DND-41 (cell line): ENCODE measurements around the gene R3HDM1.
A peak's percentile ranks its signal among the peaks of the same experiment; 100 is the strongest.
"Not testable (repeated sequence)": the region's sequence is repeated elsewhere in the genome, so short reads cannot be mapped to it uniquely, and the experiment has no call there.

Source experiments
- ATAC-seq: fragments of 200-7000 bp; cut with Tn5 transposase; 3 replicates; pipeline ENCODE4 v1.9.1; 2021; ENCODE audit warnings: low read depth; ENCODE audit not compliant: insufficient read depth
- DNase-seq: peaks from one replicate; pipeline ENCODE4 v3.0.0-alpha.2; 2020
- H2AFZ ChIP-seq: 2 replicates; pipeline ENCODE4 v1.6.0; 2012; ENCODE audit warnings: low read depth, low read length
- H3K27ac ChIP-seq: 2 replicates; pipeline ENCODE4 v1.5.1; 2012; ENCODE audit warnings: low read length, inconsistent platforms
- H3K27me3 ChIP-seq: fragments of 200-600 bp; sonication (generic); 2 replicates; pipeline ENCODE4 v1.6.0; 2012; ENCODE audit warnings: low read length, mild to moderate bottlenecking, inconsistent platforms; ENCODE audit not compliant: insufficient read depth, poor library complexity
- H3K36me3 ChIP-seq: 2 replicates; pipeline ENCODE4 v1.5.1; 2012; ENCODE audit warnings: low read length, inconsistent platforms; ENCODE audit not compliant: insufficient read depth
- H3K4me1 ChIP-seq: 2 replicates; pipeline ENCODE4 v1.5.1; 2012; ENCODE audit warnings: mild to moderate bottlenecking, low read length; ENCODE audit not compliant: insufficient read depth
- H3K4me2 ChIP-seq: 2 replicates; pipeline ENCODE4 v1.6.0; 2012; ENCODE audit warnings: mild to moderate bottlenecking, moderate library complexity, low read length, inconsistent platforms; ENCODE audit not compliant: insufficient read depth
- H3K4me3 ChIP-seq, 2 experiments: fragments of 200-600 bp in 1 of 2; shearing (Covaris generic) in 1 of 2; 2 replicates each; pipeline ENCODE4 v1.5.1; 2012 to 2016; ENCODE audit warnings: inconsistent platforms in 2 of 2, low read length in 2 of 2, mild to moderate bottlenecking in 2 of 2, low read depth in 1 of 2, moderate library complexity in 1 of 2
- H3K79me2 ChIP-seq: 2 replicates; pipeline ENCODE4 v1.6.0; 2012; ENCODE audit warnings: low read length, inconsistent platforms; ENCODE audit not compliant: insufficient read depth
- H3K9ac ChIP-seq: 2 replicates; pipeline ENCODE4 v1.6.0; 2012; ENCODE audit warnings: low read depth, mild to moderate bottlenecking, inconsistent platforms, low read length, moderate library complexity
- H3K9me3 ChIP-seq: 2 replicates; pipeline ENCODE4 v1.5.1; 2012; ENCODE audit warnings: low read length, moderate library complexity, mild to moderate bottlenecking, inconsistent platforms; ENCODE audit not compliant: insufficient read depth, severe bottlenecking
- H4K20me1 ChIP-seq: 2 replicates; pipeline ENCODE4 v1.6.0; 2012; ENCODE audit warnings: low read length; ENCODE audit not compliant: insufficient read depth
- EZH2 ChIP-seq: IDR thresholded peaks from 3 replicates; pipeline ENCODE4 v1.6.1; 2012; ENCODE audit warnings: borderline replicate concordance, low read depth, mild to moderate bottlenecking, moderate library complexity, low read length, inconsistent platforms; ENCODE audit not compliant: severe bottlenecking
- TF ChIP-seq, protein P1 (sequence below): IDR thresholded peaks from 2 replicates; pipeline ENCODE4 v1.5.1; 2012; ENCODE audit warnings: borderline replicate concordance, low read length, moderate library complexity, mild to moderate bottlenecking; ENCODE audit not compliant: poor library complexity, severe bottlenecking; ENCODE audit errors: extremely low read depth

Gene R3HDM1

DNA sequence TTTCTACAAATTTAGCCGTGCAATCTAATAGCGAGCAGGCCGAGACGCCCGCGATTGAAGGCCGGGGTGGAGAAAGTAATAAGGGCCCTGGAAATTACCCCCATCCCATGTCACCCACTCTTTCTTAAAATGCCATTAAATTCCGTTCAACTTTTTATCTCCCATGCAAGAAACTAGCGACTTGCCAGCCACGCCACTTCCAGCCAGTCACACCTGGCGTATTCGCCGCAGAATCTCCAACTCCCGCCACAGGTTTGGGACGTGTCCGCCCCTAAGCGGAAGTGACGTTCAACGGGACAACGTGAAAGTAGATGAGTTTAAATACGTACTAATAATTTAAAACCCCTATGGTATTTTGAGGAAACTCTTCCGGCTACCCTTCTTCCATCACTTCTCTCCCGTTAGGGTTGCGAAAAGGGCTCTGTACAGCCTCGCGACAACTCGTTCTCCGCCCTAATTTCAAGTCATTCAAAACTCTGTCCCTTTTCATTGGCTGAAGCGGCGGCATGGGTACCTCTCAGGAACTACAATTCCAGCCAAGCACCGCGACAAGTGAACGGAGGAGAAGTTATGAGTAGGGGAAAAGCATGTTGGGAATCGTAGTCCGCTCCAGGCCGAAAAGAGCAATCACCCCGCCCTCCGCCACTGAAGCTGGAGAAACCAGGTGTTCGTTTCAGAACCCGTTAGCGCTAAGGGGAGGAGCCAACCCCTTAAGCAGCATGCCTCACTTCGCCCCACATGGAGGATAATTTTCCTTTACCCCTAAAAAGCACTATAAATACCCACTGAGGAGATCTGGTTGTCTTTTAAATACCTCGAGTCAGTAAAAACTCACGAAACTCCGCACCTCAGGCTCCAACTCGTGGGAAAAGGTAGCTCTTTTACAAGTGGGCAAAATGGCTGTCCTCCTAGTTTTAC is 712 bp upstream of the R3HDM1 start, which contains the start of gene ZRANB3:
Gene ZRANB3, minus strand, starts transcription at position 906 of the 918 bp plus-strand sequence.
- Histone ChIP-seq H3K9me3 (no peaks in the 10 kb centered on the region), H3K4me3 (peak within 1 kb of the TSS; percentile 73 to 76), H3K4me2 (peak within 1 kb of the TSS; percentile 69), H2AFZ (peak within 1 kb of the TSS; percentile 87), H4K20me1 (peaks cover 11% of the 10 kb centered on the region; the same call in 1 of the 2 replicates), H3K27ac (peak within 1 kb of the TSS; percentile 96), H3K79me2 (peaks cover 78% of the 10 kb centered on the region), H3K36me3 (peaks cover 2% of the 10 kb centered on the region; the same call in 1 of the 2 replicates), H3K9ac (peak within 1 kb of the TSS; percentile 76), H3K4me1 (peaks cover 43% of the 10 kb centered on the region), H3K27me3 (no peaks in the 10 kb centered on the region)
- no peak for TF ChIP-seq EZH2
- TF ChIP-seq, protein P1, sequence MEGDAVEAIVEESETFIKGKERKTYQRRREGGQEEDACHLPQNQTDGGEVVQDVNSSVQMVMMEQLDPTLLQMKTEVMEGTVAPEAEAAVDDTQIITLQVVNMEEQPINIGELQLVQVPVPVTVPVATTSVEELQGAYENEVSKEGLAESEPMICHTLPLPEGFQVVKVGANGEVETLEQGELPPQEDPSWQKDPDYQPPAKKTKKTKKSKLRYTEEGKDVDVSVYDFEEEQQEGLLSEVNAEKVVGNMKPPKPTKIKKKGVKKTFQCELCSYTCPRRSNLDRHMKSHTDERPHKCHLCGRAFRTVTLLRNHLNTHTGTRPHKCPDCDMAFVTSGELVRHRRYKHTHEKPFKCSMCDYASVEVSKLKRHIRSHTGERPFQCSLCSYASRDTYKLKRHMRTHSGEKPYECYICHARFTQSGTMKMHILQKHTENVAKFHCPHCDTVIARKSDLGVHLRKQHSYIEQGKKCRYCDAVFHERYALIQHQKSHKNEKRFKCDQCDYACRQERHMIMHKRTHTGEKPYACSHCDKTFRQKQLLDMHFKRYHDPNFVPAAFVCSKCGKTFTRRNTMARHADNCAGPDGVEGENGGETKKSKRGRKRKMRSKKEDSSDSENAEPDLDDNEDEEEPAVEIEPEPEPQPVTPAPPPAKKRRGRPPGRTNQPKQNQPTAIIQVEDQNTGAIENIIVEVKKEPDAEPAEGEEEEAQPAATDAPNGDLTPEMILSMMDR, result no peak
- DNase-seq, result peak; percentile 97
- ATAC-seq, result peak; percentile 80

DNA sequence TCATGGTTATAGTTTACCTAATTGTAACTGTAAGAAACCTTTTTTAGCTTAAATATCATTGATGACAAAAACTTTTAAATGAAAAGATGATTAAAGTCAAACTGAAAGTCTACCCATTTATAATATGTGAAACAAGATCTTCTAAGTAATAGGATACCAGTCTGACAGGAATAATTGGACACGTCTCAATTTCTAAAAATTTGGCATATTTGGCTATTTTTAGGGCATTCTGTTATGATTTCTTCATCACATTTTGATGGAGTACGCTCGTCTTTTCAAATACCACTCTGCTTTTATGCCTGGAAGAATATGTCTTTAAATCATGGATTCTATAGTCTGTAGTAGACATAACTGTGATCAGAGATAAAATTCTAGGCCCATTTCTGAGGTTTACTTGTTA is 1.3 kb downstream of the R3HDM1 start:
- DNase-seq (no peak), ATAC-seq (no peak)
- peaks cover 86% of the 10 kb centered on the region for H3K79me2 ChIP-seq
- no peak for TF ChIP-seq EZH2
- TF ChIP-seq, protein P1, result no peak
- no peak overlapping the region for H2AFZ ChIP-seq
- peaks cover 8% of the 10 kb centered on the region; the same call in 1 of the 2 replicates for H3K36me3 ChIP-seq
- peak overlapping the region; percentile 65 to 76; a peak in 3 of 4 replicates for H3K4me3 ChIP-seq
- peaks cover 43% of the 10 kb centered on the region for H3K4me1 ChIP-seq
- H3K27me3 ChIP-seq, result no peaks in the 10 kb centered on the region
- H3K9ac ChIP-seq, result peak overlapping the region; percentile 76
- peak overlapping the region; percentile 69 for H3K4me2 ChIP-seq
- peaks cover 16% of the 10 kb centered on the region; the same call in 1 of the 2 replicates for H4K20me1 ChIP-seq
- no peaks in the 10 kb centered on the region for H3K9me3 ChIP-seq
- peak overlapping the region; percentile 59 for H3K27ac ChIP-seq

DNA sequence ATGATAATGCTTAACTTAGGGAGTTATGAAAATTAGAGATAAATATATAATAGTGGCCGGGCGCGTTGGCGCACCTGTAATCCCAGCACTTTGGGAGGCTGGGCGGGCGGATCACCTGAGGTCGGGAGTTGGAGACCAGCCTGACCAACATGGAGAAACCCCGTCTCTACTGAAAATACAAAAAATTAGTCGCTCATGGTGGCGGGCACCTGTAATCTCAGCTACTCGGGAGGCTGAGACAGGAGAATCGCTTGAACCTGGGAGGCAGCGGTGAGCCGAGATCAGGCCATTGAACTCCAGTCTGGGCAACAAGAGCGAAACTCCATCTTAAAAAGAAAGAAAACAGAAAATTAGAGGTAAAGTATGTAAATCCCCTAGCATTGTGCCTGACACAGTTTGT is 2.3 kb downstream of the R3HDM1 start:
- H3K27ac ChIP-seq, H3K9me3 ChIP-seq, H2AFZ ChIP-seq, ATAC-seq, DNase-seq, H3K27me3 ChIP-seq: not testable (repeated sequence)
- Histone ChIP-seq H3K4me2 (peak overlapping the region; percentile 69), H4K20me1 (peaks cover 20% of the 10 kb centered on the region; the same call in 1 of the 2 replicates), H3K36me3 (peaks cover 14% of the 10 kb centered on the region; the same call in 1 of the 2 replicates), H3K79me2 (peaks cover 86% of the 10 kb centered on the region), H3K4me3 (peak overlapping the region in 1 of 2 experiments; percentile 65; a peak in 1 of 4 replicates), H3K9ac (peak overlapping the region; percentile 76; the same call in 1 of the 2 replicates), H3K4me1 (peaks cover 38% of the 10 kb centered on the region)

DNA sequence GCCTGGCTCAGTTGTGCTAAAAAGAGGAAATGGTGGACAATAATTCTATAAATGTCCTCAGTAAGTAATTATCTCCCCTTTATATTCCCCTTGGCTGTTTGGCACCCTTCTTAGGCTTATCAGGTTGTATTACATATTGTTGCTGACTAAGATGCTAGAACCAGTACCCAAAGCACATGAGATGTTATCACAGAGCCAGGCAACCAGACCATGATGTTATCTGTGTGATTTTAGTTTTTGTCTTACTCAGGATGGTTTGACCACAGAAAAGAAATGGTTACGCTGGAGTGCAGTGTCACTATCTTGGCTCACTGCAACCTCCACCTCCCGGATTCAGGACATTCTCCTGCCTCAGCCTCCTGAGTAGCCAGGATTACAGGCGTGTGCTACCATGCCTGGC is 15.2 kb downstream of the R3HDM1 start:
- Histone ChIP-seq H4K20me1 (peaks cover 15% of the 10 kb centered on the region; the same call in 1 of the 2 replicates), H3K79me2 (peaks cover 96% of the 10 kb centered on the region)
- no peak for DNase-seq

More for the DNA sequence above, 15.2 kb downstream of the R3HDM1 start:
- H3K4me1 ChIP-seq, result no peaks in the 10 kb centered on the region
- no peak overlapping the region for H3K9ac ChIP-seq
- no peaks in the 10 kb centered on the region for H3K9me3 ChIP-seq
- no peak overlapping the region for H3K4me2 ChIP-seq
- no peak overlapping the region for H3K4me3 ChIP-seq
- TF ChIP-seq EZH2, result no peak
- TF ChIP-seq, protein P1, result no peak
- no peaks in the 10 kb centered on the region for H3K36me3 ChIP-seq
- no peak overlapping the region for H3K27ac ChIP-seq
- peak; percentile 70 for ATAC-seq
- no peaks in the 10 kb centered on the region for H3K27me3 ChIP-seq
- no peak overlapping the region for H2AFZ ChIP-seq
